ENCODE results near the gene ARID5B.

Gene ARID5B

GRCh38 chr10:61937631-61938351 lies 36.3 kb downstream of the ARID5B start:
- no peak for DNase-seq (ENCODE audit: low spot score)

DNA sequence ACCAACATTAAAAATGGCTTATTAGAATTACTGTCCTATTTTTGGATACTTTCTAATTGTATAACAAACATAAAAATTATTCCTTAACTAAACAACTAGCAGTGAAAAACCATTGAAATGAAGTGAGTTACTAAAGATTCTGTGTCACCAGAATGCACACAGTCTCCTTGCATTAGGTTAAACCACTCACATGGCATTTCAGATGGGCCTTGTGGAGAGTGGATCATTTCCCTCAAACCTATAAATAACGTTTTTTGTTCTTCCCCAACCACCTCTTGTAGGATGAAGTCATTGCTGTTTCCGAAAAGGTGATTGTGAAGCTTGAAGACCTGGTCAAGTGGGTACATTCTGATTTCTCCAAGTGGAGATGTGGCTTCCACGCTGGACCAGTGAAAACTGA lies 38.4 kb downstream of the ARID5B start:
- no peak for DNase-seq (ENCODE audit: low spot score)

DNA sequence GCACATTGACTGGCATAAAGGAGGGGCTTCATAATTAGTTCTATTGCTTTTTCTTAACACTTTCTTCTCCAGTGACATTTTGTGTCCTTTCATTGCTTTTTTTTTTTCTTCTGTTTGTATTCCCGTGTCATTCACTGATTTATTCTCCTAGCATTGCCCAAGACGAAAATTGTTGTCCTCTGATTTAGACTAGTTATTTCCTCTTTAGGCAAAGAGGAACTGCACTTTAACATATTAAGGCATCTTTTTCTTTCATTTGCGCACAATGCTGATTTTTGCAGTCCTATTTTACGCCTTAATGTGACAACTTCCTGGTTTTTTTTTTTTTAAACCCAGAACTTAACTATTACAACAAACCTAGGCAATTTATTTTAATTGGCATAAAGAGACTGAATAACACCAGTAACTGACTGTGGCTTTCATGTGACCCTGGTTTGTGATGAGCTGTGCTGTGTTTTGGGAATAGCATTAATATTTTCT lies 39.7 kb downstream of the ARID5B start:
- no peak for DNase-seq (ENCODE audit: low spot score)

GRCh38 chr10:61942604-61943461 lies 41.3 kb downstream of the ARID5B start:
- DNase-seq (ENCODE audit: low spot score) = no peak

DNA sequence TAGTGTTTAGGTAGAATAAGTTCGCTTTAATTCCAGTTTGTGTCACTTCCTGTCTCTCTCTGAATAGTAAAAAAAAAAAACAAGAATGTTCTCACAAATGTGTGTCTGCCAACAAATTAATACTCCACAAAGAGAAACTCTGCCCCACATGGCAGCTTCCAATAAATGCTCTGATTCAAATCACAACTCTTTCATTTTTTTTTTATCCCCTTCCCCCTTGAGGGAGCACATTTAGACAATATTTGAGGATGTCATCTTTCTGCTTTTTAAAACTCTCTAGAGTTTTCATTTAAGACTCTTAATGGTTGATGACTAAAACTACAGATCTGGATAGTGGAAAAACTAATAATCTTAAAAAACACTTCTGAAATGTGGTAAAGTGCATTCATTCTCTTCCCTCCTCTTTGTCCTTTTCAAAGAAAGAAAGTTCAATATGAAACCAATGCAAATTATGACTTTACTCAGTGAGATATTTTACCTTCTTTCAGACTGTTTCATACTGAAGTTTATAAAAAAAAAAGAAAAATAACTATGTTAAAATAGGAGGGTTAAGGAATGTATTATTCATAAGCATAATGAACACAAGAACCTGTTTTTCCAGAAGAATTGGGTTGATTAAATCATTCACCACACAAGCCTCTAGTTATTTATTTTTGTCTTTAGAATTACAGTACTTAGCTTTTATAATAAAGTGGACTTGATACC lies 42.3 kb downstream of the ARID5B start:
- no peak for DNase-seq (ENCODE audit: low spot score)

GRCh38 chr10:61944410-61945147 lies 43.1 kb downstream of the ARID5B start:
- no peak for DNase-seq (ENCODE audit: low spot score)

GRCh38 chr10:61949687-61950086 lies 48.2 kb downstream of the ARID5B start:
- no peak for DNase-seq (ENCODE audit: low spot score)

DNA sequence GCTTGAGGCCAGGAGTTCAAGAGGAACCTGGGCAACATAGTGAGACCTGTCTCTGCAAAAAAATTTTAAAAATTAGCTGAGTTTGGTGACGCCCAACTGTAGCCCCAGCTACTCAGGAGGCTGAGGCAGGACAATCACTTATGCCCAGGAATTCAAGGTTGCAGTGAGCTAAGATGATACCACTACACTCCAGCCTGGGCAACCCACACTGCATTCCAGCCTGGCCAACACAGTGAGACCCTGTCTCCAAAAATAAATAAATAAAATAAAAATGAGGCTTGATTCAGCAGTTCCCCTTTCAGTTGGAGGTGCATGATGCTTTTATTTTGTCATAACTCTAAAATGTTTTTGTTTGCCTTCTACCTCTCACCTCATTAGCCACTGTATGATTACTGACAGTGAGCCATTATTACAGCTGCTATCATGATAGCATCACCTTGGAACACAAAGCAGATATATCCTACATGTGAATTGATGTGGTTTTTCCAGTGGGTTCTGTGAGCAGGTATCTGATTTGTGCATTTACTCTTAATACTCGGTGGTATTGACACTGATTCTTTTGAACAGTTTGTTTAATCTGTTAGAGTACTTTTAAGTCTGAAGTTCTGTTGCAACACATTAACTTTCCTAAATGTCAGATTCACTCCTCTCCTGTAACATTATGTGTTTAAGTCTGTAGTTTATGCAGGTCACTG lies 49.1 kb downstream of the ARID5B start:
- no peak for DNase-seq (ENCODE audit: low spot score)

DNA sequence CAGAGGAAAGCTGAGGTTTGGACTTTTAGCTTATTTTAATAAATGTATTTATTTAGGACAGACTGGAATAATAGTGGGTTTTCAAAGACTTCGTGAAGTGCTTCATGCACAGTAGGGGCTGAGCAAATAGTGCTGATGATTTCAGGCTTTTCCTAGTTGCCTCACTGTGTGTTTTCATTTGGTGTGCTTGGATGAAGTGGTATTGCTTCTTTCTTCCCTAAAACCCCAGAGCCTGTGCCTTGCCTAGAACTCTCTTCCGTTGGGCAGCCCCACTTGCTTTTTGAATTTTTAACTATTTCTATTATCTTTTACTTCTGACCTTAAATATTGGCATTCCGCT lies 49.6 kb downstream of the ARID5B start:
- no peak for DNase-seq (ENCODE audit: low spot score)

DNA sequence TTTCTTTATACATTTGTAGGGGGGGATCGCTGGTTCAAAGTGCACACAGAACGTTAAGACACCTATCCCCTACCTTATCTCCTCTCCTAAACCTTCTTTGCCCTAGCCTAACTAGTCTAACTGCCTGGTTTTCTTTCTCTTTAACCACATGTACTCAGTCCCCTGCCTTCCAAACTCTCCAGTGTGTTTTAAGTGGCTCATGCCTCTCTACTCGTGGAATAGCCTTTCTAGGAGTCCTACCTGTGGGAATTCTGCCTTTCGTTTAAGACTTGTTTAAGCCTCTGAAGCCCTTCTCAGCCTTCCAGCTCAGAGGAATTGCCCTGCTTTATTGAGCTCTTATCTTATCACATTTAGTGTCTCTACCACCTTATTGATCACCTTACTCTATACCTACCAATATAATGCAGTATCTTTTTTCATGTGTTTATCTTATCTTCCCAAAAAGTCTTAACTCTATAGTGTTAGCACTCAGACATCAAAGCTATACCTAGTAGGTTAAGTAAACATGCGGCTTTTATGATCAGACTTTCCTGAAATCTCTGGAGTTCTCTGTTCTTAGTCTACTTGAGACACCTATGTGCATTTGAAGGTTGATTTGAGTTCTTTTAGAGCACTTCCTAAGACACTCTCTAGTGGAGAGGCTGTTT lies 50.7 kb downstream of the ARID5B start:
- DNase-seq (ENCODE audit: low spot score) = no peak

- no peak for DNase-seq (ENCODE audit: low spot score)
These were observed 51.7 kb downstream of the ARID5B start for GRCh38 chr10:61953183-61953582.

DNA sequence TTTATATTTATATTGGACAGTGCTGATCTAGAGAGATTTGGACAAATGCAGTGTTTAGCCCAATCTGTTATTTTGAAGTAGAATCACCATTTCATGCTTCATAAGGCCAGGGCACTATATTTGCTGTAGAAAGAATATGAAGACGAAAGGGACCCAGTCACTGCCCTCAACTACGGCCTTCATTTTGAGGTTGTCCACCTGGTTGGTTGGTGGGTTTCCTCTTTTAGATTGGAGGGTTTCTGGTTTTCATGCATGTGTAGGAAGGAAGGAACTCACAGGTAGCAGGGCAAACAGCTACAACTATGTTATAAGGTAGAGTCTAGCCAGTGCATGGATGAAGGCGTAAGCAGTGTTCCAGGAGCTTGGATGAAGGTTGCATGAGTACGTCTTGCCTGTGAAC lies 56.3 kb downstream of the ARID5B start:
- no peak for DNase-seq (ENCODE audit: low spot score)

GRCh38 chr10:61958311-61958710 lies 56.8 kb downstream of the ARID5B start:
- no peak for DNase-seq (ENCODE audit: low spot score)

- no peak for DNase-seq (ENCODE audit: low spot score)
These were observed 57.3 kb downstream of the ARID5B start for GRCh38 chr10:61958805-61959204.

GRCh38 chr10:61959814-61960213 lies 58.3 kb downstream of the ARID5B start:
- no peak for DNase-seq (ENCODE audit: low spot score)

GRCh38 chr10:61960396-61961120 lies 59.1 kb downstream of the ARID5B start:
- DNase-seq (ENCODE audit: low spot score) = no peak

DNA sequence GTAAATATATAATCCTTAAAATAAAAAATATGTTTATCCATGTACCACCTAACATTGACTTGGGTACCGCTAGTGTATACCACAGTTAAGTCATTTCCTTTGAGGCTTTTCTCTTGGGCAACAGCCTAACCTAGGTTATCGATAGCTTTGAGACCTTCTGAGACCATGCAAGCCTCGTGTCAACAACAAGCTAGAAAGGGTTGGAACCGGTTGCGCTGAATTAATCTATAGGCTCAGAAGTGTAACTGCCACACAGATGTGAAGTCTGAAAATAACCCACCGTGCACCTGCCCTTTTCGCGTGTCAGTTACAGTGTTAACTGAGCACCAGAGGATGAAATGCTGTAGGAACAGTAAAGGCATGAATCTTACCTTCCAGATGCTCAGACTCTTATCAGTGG lies 59.8 kb downstream of the ARID5B start:
- DNase-seq (ENCODE audit: low spot score) = no peak

GRCh38 chr10:61962971-61963370 lies 61.5 kb downstream of the ARID5B start:
- no peak for DNase-seq (ENCODE audit: low spot score)

DNA sequence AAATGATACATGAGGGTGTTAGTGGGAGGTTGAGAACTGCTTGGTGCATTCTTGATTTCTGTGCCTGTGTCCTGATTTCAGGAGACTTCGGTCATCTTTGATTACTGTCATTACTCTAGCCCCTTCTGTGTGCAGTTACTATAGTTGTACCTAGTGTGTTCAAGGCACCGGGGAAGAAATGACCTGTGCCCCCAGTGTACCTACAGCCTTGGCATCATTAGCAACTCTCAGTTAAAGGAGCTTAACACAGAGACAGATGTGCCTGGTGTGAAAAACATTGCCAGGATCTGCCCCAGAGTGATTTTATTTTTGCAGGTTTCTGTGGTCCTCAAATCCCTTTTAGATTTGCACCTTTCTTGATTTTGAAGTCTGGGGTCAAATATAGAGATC lies 62.2 kb downstream of the ARID5B start:
- no peak for DNase-seq (ENCODE audit: low spot score)

DNA sequence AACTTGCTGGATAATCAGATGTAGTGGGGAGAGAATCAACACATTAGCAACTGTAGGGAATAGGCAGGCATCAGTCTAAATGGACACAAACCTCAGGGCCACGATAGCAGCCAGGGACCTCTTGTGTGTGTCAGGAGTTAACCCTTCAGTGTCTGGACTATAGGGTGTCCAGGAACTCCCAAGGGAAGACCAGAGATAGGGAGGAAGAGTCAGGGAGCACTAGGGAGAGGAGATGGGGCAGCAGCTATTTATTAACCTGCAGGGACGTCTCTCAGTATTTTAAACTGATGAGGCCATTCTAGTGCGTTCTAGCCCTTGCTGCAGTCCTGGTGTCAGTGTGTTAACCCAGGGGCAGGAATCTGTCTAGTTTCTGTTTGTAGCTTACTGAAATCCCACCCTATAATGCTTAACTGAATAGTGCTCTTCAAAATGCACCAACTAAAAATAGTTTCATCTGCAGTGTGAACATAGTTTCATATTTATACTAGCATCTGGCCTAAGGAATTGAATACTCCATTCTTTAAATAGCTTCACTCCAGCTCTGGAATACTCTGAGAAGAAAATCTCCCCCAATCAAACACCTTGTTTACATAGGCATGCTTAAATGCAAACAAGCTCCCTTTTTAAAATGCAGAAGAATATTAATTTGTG lies 62.7 kb downstream of the ARID5B start:
- no peak for DNase-seq (ENCODE audit: low spot score)
